Neural progenitor cell (in vitro differentiated cells): ENCODE data around the gene NUBP2.

Experiments used
- CTCF ChIP-seq: fragments of 200-600 bp; sonication (generic); IDR thresholded peaks from 2 replicates; pipeline ENCODE4 v1.5.1; 2017; ENCODE audit warnings: antibody characterized with exemption, mild to moderate bottlenecking
- EZH2 ChIP-seq: fragments of 200-600 bp; sonication (generic); IDR thresholded peaks from 2 replicates; pipeline ENCODE4 v1.6.1; 2017; ENCODE audit warnings: antibody characterized with exemption, mild to moderate bottlenecking, moderate library complexity
- EZH2phosphoT487 ChIP-seq: fragments of 200-600 bp; sonication (generic); IDR thresholded peaks from 2 replicates; pipeline ENCODE4 v1.6.1; 2017; ENCODE audit warnings: antibody characterized with exemption

GRCh38 chr16:1794221-1794871, 11.6 kb downstream of the NUBP2 start:
- TF ChIP-seq CTCF = no peak
- no peak for TF ChIP-seq EZH2
- no peak for TF ChIP-seq EZH2phosphoT487
